ENCODE measurements around the gene CCDC121. TPM values are rescaled to one million over a fixed set of nuclear protein-coding genes. Genes with fewer than 3 reads are reported as not detected.
A peak's percentile ranks its signal among the peaks of the same experiment; 100 is the strongest.

Gene CCDC121
- total and polyA plus RNA-seq, 2 donors, result 2.2 to 2.6 TPM

- Histone ChIP-seq H3K36me3 (ENCODE audit: control insufficient read depth in 2 of 2, insufficient read depth in 2 of 2, low read length in 1 of 2) (peaks cover 20 to 46% of the 10 kb centered on the region in 2 donors), H3K27ac (ENCODE audit: low read depth in 1 of 2, low read length in 1 of 2) (no peak overlapping the region), H3K27me3 (ENCODE audit: control insufficient read depth in 2 of 2, insufficient read depth in 1 of 2, low read length in 1 of 2) (no peaks in the 10 kb centered on the region), H3K4me3 (ENCODE audit: low read length in 2 of 2) (no peak overlapping the region), H3K4me1 (ENCODE audit: control insufficient read depth in 2 of 2, insufficient read depth in 2 of 2, low read length in 2 of 2) (peaks cover 15 to 17% of the 10 kb centered on the region in 2 donors), H3K9me3 (ENCODE audit: control insufficient read depth in 2 of 2, insufficient read depth in 1 of 2, low read length in 1 of 2) (peaks cover 0 to 9% of the 10 kb centered on the region in 2 donors)
- WGBS, result 97% methylated on average over 1 of the region's 1 CpG
- DNase-seq (ENCODE audit: low read depth in 6 of 9, low spot score in 9 of 9), result no peak
Observed at GRCh38 chr2:27661371-27661770, 32.6 kb upstream of the CCDC121 start.

GRCh38 chr2:27655155-27655951, 26.5 kb upstream of the CCDC121 start:
- Histone ChIP-seq H3K9me3 (ENCODE audit: control insufficient read depth in 2 of 2, insufficient read depth in 1 of 2, low read length in 1 of 2) (no peaks in the 10 kb centered on the region), H3K4me1 (ENCODE audit: control insufficient read depth in 2 of 2, insufficient read depth in 2 of 2, low read length in 2 of 2) (no peaks in the 10 kb centered on the region), H3K36me3 (ENCODE audit: control insufficient read depth in 2 of 2, insufficient read depth in 2 of 2, low read length in 1 of 2) (peaks cover 55 to 87% of the 10 kb centered on the region in 2 donors), H3K4me3 (ENCODE audit: low read length in 2 of 2) (no peak overlapping the region), H3K27me3 (ENCODE audit: control insufficient read depth in 2 of 2, insufficient read depth in 1 of 2, low read length in 1 of 2) (no peaks in the 10 kb centered on the region), H3K27ac (ENCODE audit: low read depth in 1 of 2, low read length in 1 of 2) (peak overlapping the region in 1 of 2 donors; percentile 1)
- DNase-seq (ENCODE audit: low read depth in 6 of 9, low spot score in 9 of 9), result no peak
- WGBS, result 96% methylated on average over 7 of the region's 7 CpGs

- no peak for DNase-seq (ENCODE audit: low read depth in 6 of 9, low spot score in 9 of 9)
- Histone ChIP-seq H3K4me3 (ENCODE audit: low read length in 2 of 2) (no peak overlapping the region), H3K27me3 (ENCODE audit: control insufficient read depth in 2 of 2, insufficient read depth in 1 of 2, low read length in 1 of 2) (no peaks in the 10 kb centered on the region), H3K9me3 (ENCODE audit: control insufficient read depth in 2 of 2, insufficient read depth in 1 of 2, low read length in 1 of 2) (no peaks in the 10 kb centered on the region), H3K27ac (ENCODE audit: low read depth in 1 of 2, low read length in 1 of 2) (no peak overlapping the region), H3K4me1 (ENCODE audit: control insufficient read depth in 2 of 2, insufficient read depth in 2 of 2, low read length in 2 of 2) (no peaks in the 10 kb centered on the region), H3K36me3 (ENCODE audit: control insufficient read depth in 2 of 2, insufficient read depth in 2 of 2, low read length in 1 of 2) (peaks cover 61 to 88% of the 10 kb centered on the region in 2 donors)
- WGBS, result 96% methylated on average over 2 of the region's 2 CpGs
Observed at GRCh38 chr2:27653397-27653796, 24.6 kb upstream of the CCDC121 start.

GRCh38 chr2:27652790-27653189, 24.0 kb upstream of the CCDC121 start:
- Histone ChIP-seq H3K9me3 (ENCODE audit: control insufficient read depth in 2 of 2, insufficient read depth in 1 of 2, low read length in 1 of 2) (no peaks in the 10 kb centered on the region), H3K27ac (ENCODE audit: low read depth in 1 of 2, low read length in 1 of 2) (no peak overlapping the region), H3K4me3 (ENCODE audit: low read length in 2 of 2) (no peak overlapping the region), H3K36me3 (ENCODE audit: control insufficient read depth in 2 of 2, insufficient read depth in 2 of 2, low read length in 1 of 2) (peaks cover 66 to 93% of the 10 kb centered on the region in 2 donors), H3K4me1 (ENCODE audit: control insufficient read depth in 2 of 2, insufficient read depth in 2 of 2, low read length in 2 of 2) (no peaks in the 10 kb centered on the region), H3K27me3 (ENCODE audit: control insufficient read depth in 2 of 2, insufficient read depth in 1 of 2, low read length in 1 of 2) (no peaks in the 10 kb centered on the region)
- WGBS, result 99% methylated on average over 1 of the region's 1 CpG
- no peak for DNase-seq (ENCODE audit: low read depth in 6 of 9, low spot score in 9 of 9)

- Histone ChIP-seq H3K4me3 (ENCODE audit: low read length in 2 of 2) (no peak overlapping the region), H3K9me3 (ENCODE audit: control insufficient read depth in 2 of 2, insufficient read depth in 1 of 2, low read length in 1 of 2) (no peaks in the 10 kb centered on the region), H3K27ac (ENCODE audit: low read depth in 1 of 2, low read length in 1 of 2) (no peak overlapping the region), H3K4me1 (ENCODE audit: control insufficient read depth in 2 of 2, insufficient read depth in 2 of 2, low read length in 2 of 2) (no peaks in the 10 kb centered on the region), H3K36me3 (ENCODE audit: control insufficient read depth in 2 of 2, insufficient read depth in 2 of 2, low read length in 1 of 2) (peaks cover 67 to 93% of the 10 kb centered on the region in 2 donors), H3K27me3 (ENCODE audit: control insufficient read depth in 2 of 2, insufficient read depth in 1 of 2, low read length in 1 of 2) (no peaks in the 10 kb centered on the region)
- no peak for DNase-seq (ENCODE audit: low read depth in 6 of 9, low spot score in 9 of 9)
Observed at GRCh38 chr2:27652341-27652740, 23.5 kb upstream of the CCDC121 start.

- Histone ChIP-seq H3K27ac (ENCODE audit: low read depth in 1 of 2, low read length in 1 of 2) (no peak overlapping the region), H3K9me3 (ENCODE audit: control insufficient read depth in 2 of 2, insufficient read depth in 1 of 2, low read length in 1 of 2) (no peaks in the 10 kb centered on the region), H3K4me3 (ENCODE audit: low read length in 2 of 2) (no peak overlapping the region), H3K27me3 (ENCODE audit: control insufficient read depth in 2 of 2, insufficient read depth in 1 of 2, low read length in 1 of 2) (no peaks in the 10 kb centered on the region), H3K36me3 (ENCODE audit: control insufficient read depth in 2 of 2, insufficient read depth in 2 of 2, low read length in 1 of 2) (peaks cover 65 to 91% of the 10 kb centered on the region in 2 donors), H3K4me1 (ENCODE audit: control insufficient read depth in 2 of 2, insufficient read depth in 2 of 2, low read length in 2 of 2) (no peaks in the 10 kb centered on the region)
- DNase-seq (ENCODE audit: low read depth in 6 of 9, low spot score in 9 of 9), result no peak
- WGBS, result 96% methylated on average over 4 of the region's 4 CpGs
Observed at GRCh38 chr2:27651056-27651455, 22.2 kb upstream of the CCDC121 start.

- H3K9me3 ChIP-seq (ENCODE audit: control insufficient read depth in 2 of 2, insufficient read depth in 1 of 2, low read length in 1 of 2), result no peaks in the 10 kb centered on the region
- peaks cover 48 to 74% of the 10 kb centered on the region in 2 donors for H3K36me3 ChIP-seq (ENCODE audit: control insufficient read depth in 2 of 2, insufficient read depth in 2 of 2, low read length in 1 of 2)
- no peak for DNase-seq (ENCODE audit: low read depth in 6 of 9, low spot score in 9 of 9)
- 99% methylated on average over 4 of the region's 4 CpGs for WGBS
- no peaks in the 10 kb centered on the region for H3K4me1 ChIP-seq (ENCODE audit: control insufficient read depth in 2 of 2, insufficient read depth in 2 of 2, low read length in 2 of 2)
- no peak overlapping the region for H3K27ac ChIP-seq (ENCODE audit: low read depth in 1 of 2, low read length in 1 of 2)
- no peaks in the 10 kb centered on the region for H3K27me3 ChIP-seq (ENCODE audit: control insufficient read depth in 2 of 2, insufficient read depth in 1 of 2, low read length in 1 of 2)
- no peak overlapping the region for H3K4me3 ChIP-seq (ENCODE audit: low read length in 2 of 2)
Observed at GRCh38 chr2:27647737-27648136, 18.9 kb upstream of the CCDC121 start.

- H3K27me3 ChIP-seq (ENCODE audit: control insufficient read depth in 2 of 2, insufficient read depth in 1 of 2, low read length in 1 of 2), result no peaks in the 10 kb centered on the region
- no peaks in the 10 kb centered on the region for H3K9me3 ChIP-seq (ENCODE audit: control insufficient read depth in 2 of 2, insufficient read depth in 1 of 2, low read length in 1 of 2)
- H3K4me1 ChIP-seq (ENCODE audit: control insufficient read depth in 2 of 2, insufficient read depth in 2 of 2, low read length in 2 of 2), result no peaks in the 10 kb centered on the region
- peaks cover 45 to 72% of the 10 kb centered on the region in 2 donors for H3K36me3 ChIP-seq (ENCODE audit: control insufficient read depth in 2 of 2, insufficient read depth in 2 of 2, low read length in 1 of 2)
- H3K4me3 ChIP-seq (ENCODE audit: low read length in 2 of 2), result no peak overlapping the region
- no peak for DNase-seq (ENCODE audit: low read depth in 6 of 9, low spot score in 9 of 9)
- H3K27ac ChIP-seq (ENCODE audit: low read depth in 1 of 2, low read length in 1 of 2), result no peak overlapping the region
Observed at GRCh38 chr2:27647289-27647688, 18.5 kb upstream of the CCDC121 start.

- Histone ChIP-seq H3K4me1 (ENCODE audit: control insufficient read depth in 2 of 2, insufficient read depth in 2 of 2, low read length in 2 of 2) (no peaks in the 10 kb centered on the region), H3K4me3 (ENCODE audit: low read length in 2 of 2) (no peak overlapping the region), H3K27ac (ENCODE audit: low read depth in 1 of 2, low read length in 1 of 2) (no peak overlapping the region), H3K36me3 (ENCODE audit: control insufficient read depth in 2 of 2, insufficient read depth in 2 of 2, low read length in 1 of 2) (peaks cover 48 to 73% of the 10 kb centered on the region in 2 donors), H3K27me3 (ENCODE audit: control insufficient read depth in 2 of 2, insufficient read depth in 1 of 2, low read length in 1 of 2) (no peaks in the 10 kb centered on the region), H3K9me3 (ENCODE audit: control insufficient read depth in 2 of 2, insufficient read depth in 1 of 2, low read length in 1 of 2) (no peaks in the 10 kb centered on the region)
- no peak for DNase-seq (ENCODE audit: low read depth in 6 of 9, low spot score in 9 of 9)
Observed at GRCh38 chr2:27645197-27645596, 16.4 kb upstream of the CCDC121 start.

Data from thymus (tissue), 11 donors.